IMR-90 (cell line): ENCODE data around the gene BAIAP2. TPM values are rescaled to one million over a fixed set of nuclear protein-coding genes. Genes with fewer than 3 reads are reported as not detected.

ENCODE experiments used
- BHLHE40 ChIP-seq: fragments of 150-350 bp; IDR thresholded peaks from 2 replicates; pipeline ENCODE4 v1.6.1; 2016; ENCODE audit warnings: mild to moderate bottlenecking, low read depth, low read length
- POLR2A ChIP-seq: IDR thresholded peaks from 2 replicates; pipeline ENCODE4 v1.6.1; 2012; ENCODE audit warnings: mild to moderate bottlenecking, low read depth, low read length
- SMC3 ChIP-seq: fragments of 150-350 bp; IDR thresholded peaks from 2 replicates; pipeline ENCODE4 v1.6.1; 2016; ENCODE audit warnings: low read depth, mild to moderate bottlenecking, antibody characterized with exemption, low read length, moderate library complexity
- polyA plus RNA-seq, 3 experiments: library from polyadenylated mRNA; depleted of rRNA; stranded (reverse); fragments of >200 nt; gene quantifications; 2 replicates each; pipeline ENCODE4 v1.2.3, GENCODE V29; 2012; ENCODE audit warnings: low replicate concordance in 1 of 3
- total RNA-seq: library from RNA; depleted of rRNA; stranded (reverse); fragments of >200 nt; gene quantifications from 2 replicates; pipeline ENCODE4 v1.2.3, GENCODE V29; 2012
- TF ChIP-seq, protein P1 (sequence below): conservative IDR thresholded peaks from 2 replicates; pipeline ENCODE4 v1.5.1; 2012; ENCODE audit warnings: mild to moderate bottlenecking, low read depth, low read length, improper control_type of control experiment

BAIAP2 gene
- total and polyA plus RNA-seq, 2 of the 4 experiments (the other 2 are of a cell fraction) = 18.3 to 32.6 TPM

DNA sequence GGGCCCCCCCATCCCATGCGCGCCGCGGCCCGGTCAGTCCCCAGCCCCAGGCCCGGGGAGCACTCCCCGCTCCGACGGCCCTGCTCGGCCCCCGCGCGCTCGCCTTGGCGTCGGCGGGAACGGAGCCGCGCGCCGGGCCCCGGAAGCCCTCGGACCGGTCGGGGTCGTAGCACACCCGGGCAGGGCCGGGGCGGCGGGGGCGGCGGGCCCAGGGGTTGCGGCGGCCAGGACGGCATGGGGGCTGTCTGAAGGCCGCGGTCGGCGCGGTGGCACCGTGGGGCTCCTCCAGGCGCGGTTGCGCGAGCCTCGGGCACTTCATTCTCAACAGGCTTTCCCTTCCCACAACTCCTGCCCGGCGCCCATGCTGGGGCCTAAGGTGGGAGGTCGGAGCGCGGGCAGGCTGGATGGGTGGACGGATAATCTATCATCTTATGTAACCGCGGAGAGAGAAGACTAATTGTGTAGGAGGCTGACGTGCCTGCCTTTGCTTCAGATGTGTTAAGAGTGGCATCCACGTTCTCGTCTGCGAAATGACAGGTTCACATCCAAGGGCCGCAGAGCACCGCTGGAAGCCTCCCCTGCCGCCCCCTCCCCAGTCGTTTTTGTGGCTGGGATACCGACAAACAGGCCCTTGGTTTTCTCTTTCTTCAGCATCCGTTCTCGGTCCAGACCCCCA lies 708 bp downstream of the BAIAP2 start (continued):
- TF ChIP-seq, protein P1, sequence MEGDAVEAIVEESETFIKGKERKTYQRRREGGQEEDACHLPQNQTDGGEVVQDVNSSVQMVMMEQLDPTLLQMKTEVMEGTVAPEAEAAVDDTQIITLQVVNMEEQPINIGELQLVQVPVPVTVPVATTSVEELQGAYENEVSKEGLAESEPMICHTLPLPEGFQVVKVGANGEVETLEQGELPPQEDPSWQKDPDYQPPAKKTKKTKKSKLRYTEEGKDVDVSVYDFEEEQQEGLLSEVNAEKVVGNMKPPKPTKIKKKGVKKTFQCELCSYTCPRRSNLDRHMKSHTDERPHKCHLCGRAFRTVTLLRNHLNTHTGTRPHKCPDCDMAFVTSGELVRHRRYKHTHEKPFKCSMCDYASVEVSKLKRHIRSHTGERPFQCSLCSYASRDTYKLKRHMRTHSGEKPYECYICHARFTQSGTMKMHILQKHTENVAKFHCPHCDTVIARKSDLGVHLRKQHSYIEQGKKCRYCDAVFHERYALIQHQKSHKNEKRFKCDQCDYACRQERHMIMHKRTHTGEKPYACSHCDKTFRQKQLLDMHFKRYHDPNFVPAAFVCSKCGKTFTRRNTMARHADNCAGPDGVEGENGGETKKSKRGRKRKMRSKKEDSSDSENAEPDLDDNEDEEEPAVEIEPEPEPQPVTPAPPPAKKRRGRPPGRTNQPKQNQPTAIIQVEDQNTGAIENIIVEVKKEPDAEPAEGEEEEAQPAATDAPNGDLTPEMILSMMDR = no peak
- TF ChIP-seq SMC3 (no peak), POLR2A (no peak), BHLHE40 (no peak)
